ENCODE measurements around the gene CNIH4.

- TF ChIP-seq CTCF (IDR thresholded peaks at IDR 0.05; ENCODE audit: low read depth, low read length, poor library complexity, severe bottlenecking) = no peak
- no peak for TF ChIP-seq EZH2phosphoT487 (IDR thresholded peaks at IDR 0.05; ENCODE audit: borderline replicate concordance, low read length)
These were observed 26.6 kb upstream of the CNIH4 start, which contains the start of gene NVL for GRCh38 chr1:224329842-224330753.
